Measurements from ENCODE around the gene PARP1.

DNA sequence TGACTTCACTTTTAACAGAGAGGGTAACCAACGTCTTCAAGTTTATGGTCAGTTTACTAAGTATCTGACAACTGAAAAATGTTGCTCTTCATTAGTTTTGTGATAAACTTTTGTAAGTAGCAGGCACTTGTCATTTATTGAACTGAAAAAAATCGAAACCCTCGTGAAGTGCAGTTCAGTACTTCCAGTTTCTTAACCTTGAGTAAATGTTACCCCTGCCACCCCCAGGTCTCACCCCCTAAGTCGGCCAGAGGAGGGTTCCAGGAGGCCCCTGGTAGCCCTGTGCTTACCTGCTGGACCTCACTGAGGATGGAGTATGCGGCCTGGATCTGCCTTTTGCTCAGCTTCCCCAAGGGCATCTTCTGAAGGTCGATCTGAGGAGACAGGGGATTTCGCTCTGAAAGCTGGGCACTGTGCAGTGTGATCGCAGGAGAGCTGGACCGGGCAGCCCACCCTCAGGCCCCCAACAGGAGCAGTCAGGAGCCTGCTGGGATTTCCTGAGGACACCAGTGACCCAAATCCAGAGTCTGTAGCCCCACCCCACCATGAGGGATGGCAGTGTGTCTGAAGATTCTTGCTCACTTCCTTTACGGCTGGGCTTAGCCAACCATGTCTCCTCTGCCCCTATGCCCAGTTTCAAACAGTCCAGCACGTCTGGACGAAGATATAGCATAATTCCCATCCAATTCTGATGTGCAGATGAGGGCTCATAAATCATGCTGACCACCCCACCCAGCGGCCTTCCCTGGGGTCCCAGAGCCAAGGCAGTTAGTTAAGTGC, 37.6 kb downstream of the PARP1 start:
- TF ChIP-seq POLR2A (IDR thresholded peaks at IDR 0.05) (no peak), POLR2AphosphoS5 (IDR thresholded peaks at IDR 0.05) (no peak), EP300 (IDR thresholded peaks at IDR 0.05) (no peak)
- TF ChIP-seq, protein P1, sequence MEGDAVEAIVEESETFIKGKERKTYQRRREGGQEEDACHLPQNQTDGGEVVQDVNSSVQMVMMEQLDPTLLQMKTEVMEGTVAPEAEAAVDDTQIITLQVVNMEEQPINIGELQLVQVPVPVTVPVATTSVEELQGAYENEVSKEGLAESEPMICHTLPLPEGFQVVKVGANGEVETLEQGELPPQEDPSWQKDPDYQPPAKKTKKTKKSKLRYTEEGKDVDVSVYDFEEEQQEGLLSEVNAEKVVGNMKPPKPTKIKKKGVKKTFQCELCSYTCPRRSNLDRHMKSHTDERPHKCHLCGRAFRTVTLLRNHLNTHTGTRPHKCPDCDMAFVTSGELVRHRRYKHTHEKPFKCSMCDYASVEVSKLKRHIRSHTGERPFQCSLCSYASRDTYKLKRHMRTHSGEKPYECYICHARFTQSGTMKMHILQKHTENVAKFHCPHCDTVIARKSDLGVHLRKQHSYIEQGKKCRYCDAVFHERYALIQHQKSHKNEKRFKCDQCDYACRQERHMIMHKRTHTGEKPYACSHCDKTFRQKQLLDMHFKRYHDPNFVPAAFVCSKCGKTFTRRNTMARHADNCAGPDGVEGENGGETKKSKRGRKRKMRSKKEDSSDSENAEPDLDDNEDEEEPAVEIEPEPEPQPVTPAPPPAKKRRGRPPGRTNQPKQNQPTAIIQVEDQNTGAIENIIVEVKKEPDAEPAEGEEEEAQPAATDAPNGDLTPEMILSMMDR (IDR thresholded peaks at IDR 0.05) = no peak

Measured in sigmoid colon (tissue), 4 donors.